AG04450 (cell line): Measurements from ENCODE around the gene SLC6A15. TPM values are rescaled to one million over a fixed set of nuclear protein-coding genes. Genes with fewer than 3 reads are reported as not detected.

Experiments
- CTCF ChIA-PET: fragments of 300-600, 350-600 bp; formaldehyde crosslinking; extraction: SDS; loops from one replicate; lab custom pipeline; 2022; ENCODE audit warnings: antibody characterized with exemption, inconsistent platforms; lab: Charles Lee
- POLR2A ChIA-PET: fragments of 350-600 bp; formaldehyde crosslinking; extraction: SDS; loops from one replicate; lab custom pipeline; 2021; ENCODE audit warnings: antibody characterized with exemption, inconsistent platforms; lab: Yijun Ruan, JAX
- DNase-seq: peaks from one replicate; pipeline ENCODE4 v3.0.0-alpha.2; 2011; ENCODE audit warnings: low read depth, low spot score
- H3K27ac ChIP-seq: one replicate; pipeline ENCODE4 v1.5.1; 2012; ENCODE audit warnings: low read depth, low read length, control low read depth
- H3K27me3 ChIP-seq: one replicate; pipeline ENCODE4 v1.6.0; 2012; ENCODE audit warnings: low read length; ENCODE audit not compliant: control insufficient read depth, insufficient read depth
- H3K4me3 ChIP-seq: 2 replicates; pipeline ENCODE4 v1.5.1; 2011; ENCODE audit warnings: mild to moderate bottlenecking, low read depth, low read length, control low read depth
- H3K9me3 ChIP-seq: 2 replicates; pipeline ENCODE4 v1.5.1; 2012; ENCODE audit warnings: low read length; ENCODE audit not compliant: control insufficient read depth, insufficient read depth
- CTCF ChIP-seq: IDR thresholded peaks from 2 replicates; pipeline ENCODE4 v1.5.1; 2011; ENCODE audit warnings: low read depth, low read length, control low read depth, inconsistent platforms
- polyA plus RNA-seq: library from polyadenylated mRNA; depleted of rRNA; stranded (reverse); fragments of >200 nt; gene quantifications from 2 replicates; pipeline ENCODE4 v1.2.3, GENCODE V29; 2011

The SLC6A15 gene
- polyA plus RNA-seq, 1 experiment: 1.4 TPM

- H3K27me3 ChIP-seq: no peaks in the 10 kb centered on the region
- ChIA-PET CTCF (interaction anchor here (1.3 kb wide), 1 partner anchor 18 kb away, joined by 4 read pairs; no protein-coding TSS in a partner anchor), POLR2A (no interaction called here)
- TF ChIP-seq CTCF: no peak
- no peak overlapping the region for H3K4me3 ChIP-seq
- H3K9me3 ChIP-seq: no peaks in the 10 kb centered on the region
- no peak overlapping the region for H3K27ac ChIP-seq
- no peak for DNase-seq
Measured at GRCh38 chr12:84825149-84825548, 87.5 kb downstream of the SLC6A15 start.

- H3K9me3 ChIP-seq: no peaks in the 10 kb centered on the region
- peak; percentile 11 for DNase-seq
- no peak overlapping the region for H3K27ac ChIP-seq
- no peak overlapping the region for H3K4me3 ChIP-seq
- CTCF ChIA-PET: no interaction called here
- POLR2A ChIA-PET: no interaction called here
- H3K27me3 ChIP-seq: no peaks in the 10 kb centered on the region
- TF ChIP-seq CTCF: no peak
Measured at GRCh38 chr12:84822525-84822924, 90.1 kb downstream of the SLC6A15 start.

DNA sequence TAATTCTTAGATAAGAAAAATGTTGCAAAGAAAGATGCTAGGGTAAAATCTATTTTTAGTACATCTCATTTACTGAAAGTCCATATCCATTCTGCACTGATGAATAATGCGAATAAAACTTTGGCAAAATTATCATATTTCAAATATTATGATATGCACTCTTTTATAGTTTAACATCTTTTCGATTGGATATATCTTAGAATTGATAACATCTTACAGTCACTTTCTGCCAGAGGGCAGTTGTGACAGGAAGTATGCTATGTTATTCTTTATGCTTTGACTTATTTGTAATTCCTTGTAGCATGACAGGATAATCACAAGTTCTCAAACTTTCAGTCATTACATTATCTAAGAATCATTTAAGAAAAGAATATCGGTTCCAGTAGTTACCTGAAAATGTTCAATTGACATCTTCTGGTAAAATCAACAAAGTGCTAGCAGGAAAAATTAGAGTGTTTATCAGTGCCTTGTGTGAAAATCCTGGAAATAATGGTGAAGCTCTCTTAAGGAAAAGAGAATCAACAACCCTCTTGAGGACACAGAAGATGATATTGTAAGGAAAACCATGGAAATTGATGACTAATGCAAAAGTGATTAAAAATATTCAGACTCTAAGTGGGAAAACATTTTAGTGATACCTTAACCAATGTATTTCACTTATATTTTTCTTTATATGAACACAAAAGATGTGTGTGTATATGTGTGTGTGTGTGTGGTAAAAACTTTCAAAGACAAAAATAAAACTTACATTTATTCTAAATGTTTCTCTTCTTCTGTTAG lies 95.5 kb downstream of the SLC6A15 start:
- TF ChIP-seq CTCF: no peak
- Histone ChIP-seq H3K4me3 (no peak overlapping the region), H3K27ac (no peak overlapping the region), H3K27me3 (no peaks in the 10 kb centered on the region), H3K9me3 (no peaks in the 10 kb centered on the region)
- ChIA-PET CTCF (no interaction called here), POLR2A (no interaction called here)
- no peak for DNase-seq

- no peaks in the 10 kb centered on the region for H3K9me3 ChIP-seq
- no peak overlapping the region for H3K4me3 ChIP-seq
- TF ChIP-seq CTCF: no peak
- ChIA-PET CTCF (interaction anchor here (1.0 to 1.3 kb wide), 2 partner anchors 29 to 215 kb away, joined by 3 read pairs; no protein-coding TSS in a partner anchor), POLR2A (no interaction called here)
- no peaks in the 10 kb centered on the region for H3K27me3 ChIP-seq
- no peak for DNase-seq
- no peak overlapping the region for H3K27ac ChIP-seq
Measured at GRCh38 chr12:84814664-84815245, 97.8 kb downstream of the SLC6A15 start.
